GM12872 (cell line): ENCODE results near the gene GAS2L2.

Source experiments
- TF ChIP-seq, protein P1 (sequence below): IDR thresholded peaks from 3 replicates; pipeline ENCODE4 v1.5.1; 2011; ENCODE audit warnings: low read depth, mild to moderate bottlenecking, low read length, moderate library complexity; ENCODE audit not compliant: insufficient read depth

Gene GAS2L2

GRCh38 chr17:35709874-35710273 is 43.2 kb downstream of the GAS2L2 start:
- TF ChIP-seq, protein P1, sequence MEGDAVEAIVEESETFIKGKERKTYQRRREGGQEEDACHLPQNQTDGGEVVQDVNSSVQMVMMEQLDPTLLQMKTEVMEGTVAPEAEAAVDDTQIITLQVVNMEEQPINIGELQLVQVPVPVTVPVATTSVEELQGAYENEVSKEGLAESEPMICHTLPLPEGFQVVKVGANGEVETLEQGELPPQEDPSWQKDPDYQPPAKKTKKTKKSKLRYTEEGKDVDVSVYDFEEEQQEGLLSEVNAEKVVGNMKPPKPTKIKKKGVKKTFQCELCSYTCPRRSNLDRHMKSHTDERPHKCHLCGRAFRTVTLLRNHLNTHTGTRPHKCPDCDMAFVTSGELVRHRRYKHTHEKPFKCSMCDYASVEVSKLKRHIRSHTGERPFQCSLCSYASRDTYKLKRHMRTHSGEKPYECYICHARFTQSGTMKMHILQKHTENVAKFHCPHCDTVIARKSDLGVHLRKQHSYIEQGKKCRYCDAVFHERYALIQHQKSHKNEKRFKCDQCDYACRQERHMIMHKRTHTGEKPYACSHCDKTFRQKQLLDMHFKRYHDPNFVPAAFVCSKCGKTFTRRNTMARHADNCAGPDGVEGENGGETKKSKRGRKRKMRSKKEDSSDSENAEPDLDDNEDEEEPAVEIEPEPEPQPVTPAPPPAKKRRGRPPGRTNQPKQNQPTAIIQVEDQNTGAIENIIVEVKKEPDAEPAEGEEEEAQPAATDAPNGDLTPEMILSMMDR, result no peak

DNA sequence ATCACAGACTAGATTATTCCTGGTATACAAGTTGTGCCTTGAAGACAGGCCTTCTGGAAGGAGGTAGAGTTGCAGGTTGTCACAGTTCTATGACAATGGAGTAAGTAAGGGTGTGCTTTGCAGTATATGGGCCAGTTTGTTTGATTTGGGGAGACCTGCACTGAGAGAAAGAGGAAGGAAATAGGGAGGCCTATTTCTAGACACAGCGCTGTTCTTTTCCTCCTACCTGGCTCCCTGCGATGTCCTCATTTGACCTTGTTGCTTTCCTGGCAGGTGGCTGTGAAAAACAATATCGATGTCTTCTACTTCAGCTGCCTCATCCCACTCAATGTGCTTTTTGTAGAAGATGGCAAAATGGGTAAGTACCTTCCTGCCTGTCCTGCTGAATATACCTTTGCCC is 44.1 kb downstream of the GAS2L2 start:
- TF ChIP-seq, protein P1, result no peak

DNA sequence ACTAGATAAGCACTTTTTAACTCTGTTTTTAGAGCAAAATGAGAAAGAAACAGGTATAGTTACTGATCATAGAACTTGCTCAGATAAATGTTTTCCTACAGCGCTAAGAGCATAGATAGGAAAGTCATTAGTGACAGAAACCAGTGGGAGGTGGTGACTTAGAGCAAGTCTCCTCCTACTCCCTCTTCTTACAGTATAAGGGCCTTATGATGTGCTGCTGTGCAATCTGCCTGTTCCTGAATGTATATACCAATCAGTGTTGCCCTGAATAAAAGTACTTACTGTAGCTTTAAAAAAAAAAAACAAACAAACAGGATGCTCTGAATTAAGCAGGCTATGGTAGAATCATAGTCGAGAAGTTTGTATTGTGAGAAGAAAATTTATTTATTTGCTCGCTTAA is 44.9 kb downstream of the GAS2L2 start:
- TF ChIP-seq, protein P1, result no peak

- TF ChIP-seq, protein P1, result no peak
Measured at GRCh38 chr17:35705705-35706104, 47.3 kb downstream of the GAS2L2 start.

- TF ChIP-seq, protein P1, result no peak
Measured at GRCh38 chr17:35705230-35705629, 47.8 kb downstream of the GAS2L2 start.

- TF ChIP-seq, protein P1, result no peak
Measured at GRCh38 chr17:35701491-35701890, 51.5 kb downstream of the GAS2L2 start.

GRCh38 chr17:35700150-35700549 is 52.9 kb downstream of the GAS2L2 start:
- TF ChIP-seq, protein P1, result no peak

- TF ChIP-seq, protein P1, result no peak
Measured at GRCh38 chr17:35698800-35699199, 54.2 kb downstream of the GAS2L2 start.
